H4 (cell line): ENCODE measurements around the gene NGB. TPM values are rescaled to one million over a fixed set of nuclear protein-coding genes. Genes with fewer than 3 reads are reported as not detected.

Experiments used
- DNase-seq: peaks from one replicate; pipeline ENCODE4 v3.0.0-alpha.2; 2015; ENCODE audit warnings: low spot score
- total RNA-seq: library from RNA; depleted of rRNA; stranded (reverse); fragments of >200 nt; shearing (Covaris generic); gene quantifications from 2 replicates; pipeline ENCODE4 v1.2.3, GENCODE V29; 2014; rRNA removed

Gene NGB
- total RNA-seq, 1 experiment from 2014 or later = not detected

GRCh38 chr14:77231721-77232120, 39.3 kb downstream of the NGB start:
- DNase-seq = no peak

DNA sequence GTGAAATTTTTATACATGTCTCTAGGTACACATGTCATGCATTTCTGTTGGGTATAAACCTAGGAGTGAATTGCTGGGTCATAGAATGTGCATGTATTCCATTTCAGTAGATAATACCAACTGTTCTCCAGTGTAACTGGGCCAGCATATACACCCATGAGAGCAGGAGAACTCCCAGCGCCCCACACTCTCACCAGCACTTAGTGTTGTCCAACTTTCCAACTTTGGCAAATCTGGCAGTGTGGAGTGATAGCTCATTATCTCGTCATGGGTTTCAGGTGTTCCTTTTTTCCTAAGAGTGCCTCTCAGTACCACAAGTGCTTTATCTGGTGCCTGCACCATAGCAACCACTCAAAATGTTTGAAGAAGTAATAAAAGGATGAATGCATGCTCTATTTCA, 40.1 kb downstream of the NGB start:
- no peak for DNase-seq

GRCh38 chr14:77228056-77228455, 43.0 kb downstream of the NGB start:
- DNase-seq = no peak

DNA sequence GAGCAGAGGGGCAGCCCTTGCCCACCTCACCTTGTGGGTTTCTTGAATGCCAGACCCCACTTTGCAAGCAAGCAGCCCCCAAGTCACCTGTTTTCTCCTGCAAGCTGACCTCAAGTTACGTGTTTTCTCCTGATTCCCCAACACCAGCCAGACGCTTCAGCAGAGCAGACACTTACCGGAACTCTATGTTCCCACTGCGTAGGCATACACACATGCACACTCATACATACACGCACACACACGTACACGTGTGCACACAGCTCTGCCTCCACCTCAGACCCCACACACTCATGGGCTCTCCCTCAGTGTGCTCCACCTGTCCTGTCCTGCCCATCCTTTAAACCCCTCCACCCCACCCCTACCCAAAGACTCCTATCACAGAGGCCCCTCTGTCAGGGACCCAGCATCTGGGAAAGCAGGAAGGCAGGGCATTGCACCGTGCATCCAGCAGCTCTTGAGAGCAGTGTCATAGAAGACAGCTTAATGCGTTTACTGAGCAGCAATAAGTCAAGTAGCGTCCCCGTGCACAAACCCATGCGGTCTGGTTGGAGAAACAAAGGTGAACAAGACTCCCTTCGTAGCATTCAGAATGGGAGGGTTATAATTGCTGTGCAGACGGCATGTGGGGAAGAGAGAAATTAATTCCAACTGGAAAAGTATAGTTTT, 45.0 kb downstream of the NGB start:
- DNase-seq = no peak

DNA sequence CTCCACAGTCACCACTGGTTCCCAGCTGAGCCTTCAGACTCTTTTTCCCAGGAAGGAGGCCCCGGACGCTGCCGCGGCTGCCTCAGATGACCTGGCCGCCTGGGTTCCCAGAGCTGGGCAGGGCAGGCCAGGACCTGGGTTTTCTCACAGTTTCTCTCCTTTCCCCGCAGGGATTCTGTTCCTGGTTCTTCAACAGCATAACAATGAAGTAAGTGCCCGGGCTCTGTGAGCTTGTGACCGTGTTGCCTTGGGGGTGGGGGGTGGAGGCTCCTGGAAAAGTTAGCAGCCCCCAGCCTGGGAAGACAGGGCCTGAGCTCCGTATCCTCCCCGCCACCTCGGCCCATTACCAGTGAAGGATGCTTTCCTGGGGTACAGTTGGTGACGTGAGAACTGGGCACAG, 45.8 kb downstream of the NGB start:
- DNase-seq = no peak

DNA sequence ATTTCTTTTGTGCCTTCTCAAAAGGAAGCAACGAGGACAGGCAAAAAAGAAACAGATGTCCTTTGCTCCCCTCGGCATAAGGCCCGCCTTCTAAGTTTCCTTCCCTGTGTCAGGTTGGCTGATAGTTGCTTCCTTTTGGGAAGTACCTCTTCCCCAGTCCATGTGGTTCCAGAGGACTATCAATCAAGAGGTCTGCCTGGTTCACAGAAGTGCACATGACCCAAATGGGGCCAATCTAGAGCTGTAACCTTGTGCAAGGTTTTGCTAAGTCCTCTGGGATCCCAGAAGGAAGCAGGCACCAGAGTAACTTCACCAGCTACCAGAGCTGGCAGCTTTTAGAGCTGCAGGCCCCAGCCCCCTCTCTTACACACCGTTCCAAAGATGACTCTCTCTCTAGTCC, 46.8 kb downstream of the NGB start:
- DNase-seq = no peak

- DNase-seq = no peak
Measured at GRCh38 chr14:77222546-77223225, 48.3 kb downstream of the NGB start.

GRCh38 chr14:77221241-77221871, 49.6 kb downstream of the NGB start:
- DNase-seq = no peak

- no peak for DNase-seq
Measured at GRCh38 chr14:77220246-77221017, 50.6 kb downstream of the NGB start.

- no peak for DNase-seq
Measured at GRCh38 chr14:77219591-77219990, 51.4 kb downstream of the NGB start.

- DNase-seq = no peak
Measured at GRCh38 chr14:77217551-77217950, 53.5 kb downstream of the NGB start.

Other genes starting within 250 kb of the NGB start
- gene IRF2BPL, start 242.5 kb downstream of the NGB start, total RNA-seq = 8.7 and 17.5 TPM in 2 replicates
- 13.6 and 22.9 TPM in 2 replicates for gene CIPC, start 172.9 kb downstream of the NGB start, total RNA-seq
- gene ZDHHC22, start 129.4 kb downstream of the NGB start, total RNA-seq = not detected in 2 replicates
- 0.77 and 1.3 TPM in 2 replicates for gene TMEM63C, start 89.4 kb downstream of the NGB start, total RNA-seq
- gene POMT2, start 49.7 kb upstream of the NGB start, total RNA-seq = 8.6 and 13.7 TPM in 2 replicates
- gene GSTZ1, start 49.8 kb upstream of the NGB start, total RNA-seq = 72.0 and 76.1 TPM in 2 replicates
- gene TMED8, start 105.9 kb upstream of the NGB start, total RNA-seq = 7.0 and 8.5 TPM in 2 replicates
- 2.1 and 3.6 TPM in 2 replicates for gene SAMD15, start 106.2 kb upstream of the NGB start, total RNA-seq
- not detected in 2 replicates for gene NOXRED1, start 152.3 kb upstream of the NGB start, total RNA-seq
- 21.6 and 28.1 TPM in 2 replicates for gene VIPAS39, start 186.4 kb upstream of the NGB start, total RNA-seq
- 224 and 235 TPM in 2 replicates for gene AHSA1, start 186.9 kb upstream of the NGB start, total RNA-seq
- gene ISM2, start 227.6 kb upstream of the NGB start, total RNA-seq = not detected in 2 replicates